SIG-M5 treated with dmso at 0.1 percent for 504 hours (cell line): ENCODE data around the gene ANKRD34A.
A peak's percentile ranks its signal among the peaks of the same experiment; 100 is the strongest.
"Not testable (repeated sequence)": the region's sequence is repeated elsewhere in the genome, so short reads cannot be mapped to it uniquely, and the experiment has no call there.

Source experiments
- DNase-seq: peaks from one replicate; lab custom pipeline; 2025; ENCODE audit not compliant: unreplicated experiment; lab: John Stamatoyannopoulos, UW

Gene ANKRD34A

GRCh38 chr1:145949219-145949618 is 15.2 kb downstream of the ANKRD34A start:
- no peak for DNase-seq

GRCh38 chr1:145947551-145947950 is 16.8 kb downstream of the ANKRD34A start:
- DNase-seq = no peak

GRCh38 chr1:145946477-145946986 is 17.8 kb downstream of the ANKRD34A start:
- no peak for DNase-seq

- no peak for DNase-seq
These were observed 19.8 kb downstream of the ANKRD34A start for GRCh38 chr1:145944532-145944931.

GRCh38 chr1:145942871-145943270 is 21.5 kb downstream of the ANKRD34A start:
- DNase-seq = no peak

- no peak for DNase-seq
These were observed 22.0 kb downstream of the ANKRD34A start for GRCh38 chr1:145942405-145942804.

GRCh38 chr1:145937436-145937835 is 26.9 kb downstream of the ANKRD34A start:
- no peak for DNase-seq

- no peak for DNase-seq
These were observed 28.1 kb downstream of the ANKRD34A start for GRCh38 chr1:145936247-145936646.

- no peak for DNase-seq
These were observed 28.7 kb downstream of the ANKRD34A start for GRCh38 chr1:145935708-145936107.

GRCh38 chr1:145932522-145933009 is 31.8 kb downstream of the ANKRD34A start:
- peak; percentile 51 for DNase-seq

- DNase-seq = no peak
These were observed 36.3 kb downstream of the ANKRD34A start for GRCh38 chr1:145927916-145928643.

- DNase-seq = peak; percentile 100
These were observed 37.1 kb downstream of the ANKRD34A start, which contains the start of gene RBM8A for GRCh38 chr1:145927063-145927886. RBM8A (minus strand) TSS chr1:145927484; CDS start chr1:145927426, 58 bp downstream.

- DNase-seq = no peak
These were observed 37.7 kb downstream of the ANKRD34A start for GRCh38 chr1:145926686-145927062.

GRCh38 chr1:145922266-145922665 is 42.1 kb downstream of the ANKRD34A start:
- DNase-seq = peak; percentile 36

GRCh38 chr1:145920297-145920696 is 44.1 kb downstream of the ANKRD34A start:
- DNase-seq = not testable (repeated sequence)

GRCh38 chr1:145918992-145919939 is 45.1 kb downstream of the ANKRD34A start:
- DNase-seq = peak; percentile 35

GRCh38 chr1:145918144-145918991 is 46.0 kb downstream of the ANKRD34A start, which contains the start of gene PEX11B:
PEX11B (minus strand) TSS chr1:145918717; CDS start chr1:145918688, 29 bp downstream.
- DNase-seq = peak; percentile 98

- no peak for DNase-seq
These were observed 46.8 kb downstream of the ANKRD34A start for GRCh38 chr1:145917595-145917994.

GRCh38 chr1:145916745-145917144 is 47.6 kb downstream of the ANKRD34A start:
- no peak for DNase-seq
